Activated naive CD8-positive, alpha-beta T cell treated with anti-CD3 and anti-CD28 coated beads for 36 hours (primary cell): ENCODE results near the gene MRPS11. TPM values are rescaled to one million over a fixed set of nuclear protein-coding genes. Genes with fewer than 3 reads are reported as not detected.
"Not testable (repeated sequence)": the region's sequence is repeated elsewhere in the genome, so short reads cannot be mapped to it uniquely, and the experiment has no call there.

Experiments used
- DNase-seq: peaks from one replicate; pipeline ENCODE4 v3.0.0; 2021
- H3K27ac Mint-ChIP-seq: one replicate; pipeline ENCODE4 v1.8.0; 2022; ENCODE audit warnings: mild to moderate bottlenecking, moderate library complexity, mixed read lengths
- H3K27me3 Mint-ChIP-seq: one replicate; pipeline ENCODE4 v1.8.0; 2022; ENCODE audit warnings: mild to moderate bottlenecking, mixed read lengths
- H3K36me3 Mint-ChIP-seq: one replicate; pipeline ENCODE4 v1.8.0; 2021; ENCODE audit warnings: mild to moderate bottlenecking, mixed read lengths
- H3K4me1 Mint-ChIP-seq: one replicate; pipeline ENCODE4 v1.8.0; 2021; ENCODE audit warnings: mixed read lengths
- H3K4me3 Mint-ChIP-seq: one replicate; pipeline ENCODE4 v1.8.0; 2022; ENCODE audit warnings: mild to moderate bottlenecking, moderate library complexity, mixed read lengths
- H3K9me3 Mint-ChIP-seq: one replicate; pipeline ENCODE4 v1.8.0; 2022; ENCODE audit warnings: mixed read lengths
- total RNA-seq, 2 experiments: library from RNA; stranded (reverse); gene quantifications; one replicate each; pipeline ENCODE4 v1.2.3, GENCODE V29; 2021

Gene MRPS11
- total RNA-seq, 2 experiments from 2014 or later, result 82.9 to 85.2 TPM

GRCh38 chr15:88498996-88499395 lies 31.5 kb downstream of the MRPS11 start:
- Mint-ChIP-seq H3K27ac (no peak overlapping the region), H3K4me1 (no peaks in the 10 kb centered on the region), H3K9me3 (no peaks in the 10 kb centered on the region), H3K4me3 (no peak overlapping the region), H3K27me3 (no peaks in the 10 kb centered on the region), H3K36me3 (no peaks in the 10 kb centered on the region)
- DNase-seq, result no peak

GRCh38 chr15:88504445-88504844 lies 36.9 kb downstream of the MRPS11 start:
- Mint-ChIP-seq H3K4me1 (no peaks in the 10 kb centered on the region), H3K27me3 (no peaks in the 10 kb centered on the region), H3K36me3 (no peaks in the 10 kb centered on the region), H3K4me3 (no peak overlapping the region), H3K9me3 (no peaks in the 10 kb centered on the region), H3K27ac (no peak overlapping the region)
- no peak for DNase-seq

GRCh38 chr15:88505721-88506120 lies 38.2 kb downstream of the MRPS11 start:
- no peak for DNase-seq
- Mint-ChIP-seq H3K4me3 (no peak overlapping the region), H3K36me3 (peaks cover 3% of the 10 kb centered on the region), H3K27me3 (no peaks in the 10 kb centered on the region), H3K9me3 (no peaks in the 10 kb centered on the region), H3K27ac (no peak overlapping the region), H3K4me1 (peaks cover 5% of the 10 kb centered on the region)

- Mint-ChIP-seq H3K4me3 (no peak overlapping the region), H3K36me3 (peaks cover 8% of the 10 kb centered on the region), H3K27me3 (no peaks in the 10 kb centered on the region)
Measured at GRCh38 chr15:88506628-88507027, 39.1 kb downstream of the MRPS11 start.

GRCh38 chr15:88509321-88509720 lies 41.8 kb downstream of the MRPS11 start:
- peaks cover 8% of the 10 kb centered on the region for H3K36me3 Mint-ChIP-seq

More at GRCh38 chr15:88506628-88507027, 39.1 kb downstream of the MRPS11 start:
- no peak for DNase-seq
- Mint-ChIP-seq H3K9me3 (no peaks in the 10 kb centered on the region), H3K4me1 (peaks cover 5% of the 10 kb centered on the region), H3K27ac (no peak overlapping the region)

GRCh38 chr15:88509964-88510363 lies 42.5 kb downstream of the MRPS11 start:
- Mint-ChIP-seq H3K4me3 (no peak overlapping the region), H3K9me3 (no peaks in the 10 kb centered on the region), H3K27me3 (no peaks in the 10 kb centered on the region)

More at GRCh38 chr15:88509321-88509720, 41.8 kb downstream of the MRPS11 start:
- Mint-ChIP-seq H3K27ac (no peak overlapping the region), H3K4me3 (no peak overlapping the region), H3K9me3 (no peaks in the 10 kb centered on the region), H3K27me3 (no peaks in the 10 kb centered on the region), H3K4me1 (peaks cover 5% of the 10 kb centered on the region)
- DNase-seq, result no peak

GRCh38 chr15:88511161-88511560 lies 43.7 kb downstream of the MRPS11 start:
- peaks cover 8% of the 10 kb centered on the region for H3K36me3 Mint-ChIP-seq

More at GRCh38 chr15:88509964-88510363, 42.5 kb downstream of the MRPS11 start:
- Mint-ChIP-seq H3K36me3 (peaks cover 8% of the 10 kb centered on the region), H3K27ac (no peak overlapping the region), H3K4me1 (peaks cover 5% of the 10 kb centered on the region)
- DNase-seq, result no peak

GRCh38 chr15:88512078-88512477 lies 44.6 kb downstream of the MRPS11 start:
- Mint-ChIP-seq H3K36me3 (peaks cover 8% of the 10 kb centered on the region), H3K9me3 (no peaks in the 10 kb centered on the region), H3K4me1 (peaks cover 5% of the 10 kb centered on the region), H3K27ac (no peak overlapping the region), H3K4me3 (no peak overlapping the region), H3K27me3 (no peaks in the 10 kb centered on the region)
- no peak for DNase-seq

More at GRCh38 chr15:88511161-88511560, 43.7 kb downstream of the MRPS11 start:
- no peaks in the 10 kb centered on the region for H3K9me3 Mint-ChIP-seq
- DNase-seq, result no peak
- H3K4me1 Mint-ChIP-seq, result peaks cover 5% of the 10 kb centered on the region
- H3K27ac Mint-ChIP-seq, result no peak overlapping the region
- H3K4me3 Mint-ChIP-seq, result no peak overlapping the region
- H3K27me3 Mint-ChIP-seq, result no peaks in the 10 kb centered on the region

GRCh38 chr15:88512601-88513000 lies 45.1 kb downstream of the MRPS11 start:
- no peaks in the 10 kb centered on the region for H3K9me3 Mint-ChIP-seq
- no peak overlapping the region for H3K4me3 Mint-ChIP-seq
- no peak for DNase-seq
- H3K4me1 Mint-ChIP-seq, result peaks cover 5% of the 10 kb centered on the region
- peaks cover 8% of the 10 kb centered on the region for H3K36me3 Mint-ChIP-seq
- H3K27me3 Mint-ChIP-seq, result no peaks in the 10 kb centered on the region
- no peak overlapping the region for H3K27ac Mint-ChIP-seq

GRCh38 chr15:88513195-88513594 lies 45.7 kb downstream of the MRPS11 start:
- Mint-ChIP-seq H3K4me1 (peaks cover 5% of the 10 kb centered on the region), H3K27me3 (no peaks in the 10 kb centered on the region), H3K36me3 (peaks cover 8% of the 10 kb centered on the region), H3K27ac (no peak overlapping the region), H3K4me3 (no peak overlapping the region), H3K9me3 (no peaks in the 10 kb centered on the region)
- no peak for DNase-seq

GRCh38 chr15:88518903-88519302 lies 51.4 kb downstream of the MRPS11 start:
- no peak overlapping the region for H3K27ac Mint-ChIP-seq
- no peak overlapping the region for H3K4me3 Mint-ChIP-seq
- no peaks in the 10 kb centered on the region for H3K9me3 Mint-ChIP-seq
- H3K36me3 Mint-ChIP-seq, result peaks cover under 1% of the 10 kb centered on the region
- DNase-seq, result no peak
- H3K27me3 Mint-ChIP-seq, result no peaks in the 10 kb centered on the region
- no peaks in the 10 kb centered on the region for H3K4me1 Mint-ChIP-seq

GRCh38 chr15:88524094-88524493 lies 56.6 kb downstream of the MRPS11 start:
- not testable (repeated sequence) for H3K27ac Mint-ChIP-seq, H3K4me3 Mint-ChIP-seq, H3K9me3 Mint-ChIP-seq, H3K27me3 Mint-ChIP-seq, H3K4me1 Mint-ChIP-seq, DNase-seq, H3K36me3 Mint-ChIP-seq

GRCh38 chr15:88525418-88525817 lies 57.9 kb downstream of the MRPS11 start:
- H3K27me3 Mint-ChIP-seq, result no peaks in the 10 kb centered on the region
- DNase-seq, result no peak
- H3K4me3 Mint-ChIP-seq, result no peak overlapping the region
- no peaks in the 10 kb centered on the region for H3K4me1 Mint-ChIP-seq
- no peak overlapping the region for H3K27ac Mint-ChIP-seq
- peaks cover 19% of the 10 kb centered on the region for H3K36me3 Mint-ChIP-seq
- no peaks in the 10 kb centered on the region for H3K9me3 Mint-ChIP-seq

- peaks cover 28% of the 10 kb centered on the region for H3K36me3 Mint-ChIP-seq
- no peak for DNase-seq
- H3K9me3 Mint-ChIP-seq, result no peaks in the 10 kb centered on the region
- no peaks in the 10 kb centered on the region for H3K4me1 Mint-ChIP-seq
- no peak overlapping the region for H3K4me3 Mint-ChIP-seq
- no peak overlapping the region for H3K27ac Mint-ChIP-seq
- H3K27me3 Mint-ChIP-seq, result no peaks in the 10 kb centered on the region
Measured at GRCh38 chr15:88526247-88526879, 58.9 kb downstream of the MRPS11 start.

GRCh38 chr15:88529021-88529630 lies 61.6 kb downstream of the MRPS11 start:
- Mint-ChIP-seq H3K9me3 (peaks cover 4% of the 10 kb centered on the region), H3K4me3 (no peak overlapping the region), H3K27ac (no peak overlapping the region), H3K4me1 (no peaks in the 10 kb centered on the region), H3K36me3 (peaks cover 30% of the 10 kb centered on the region), H3K27me3 (no peaks in the 10 kb centered on the region)
- no peak for DNase-seq
